ENCODE measurements around the gene KCNT2.
"Not testable (repeated sequence)": the region's sequence is repeated elsewhere in the genome, so short reads cannot be mapped to it uniquely, and the experiment has no call there.

Gene KCNT2

GRCh38 chr1:196608390-196609369 is at the start of gene KCNT2:
KCNT2 (minus strand) TSS chr1:196608440; CDS start chr1:196608309, 131 bp downstream.
- no peak for DNase-seq (ENCODE audit: low read depth in 2 of 2)

GRCh38 chr1:196655494-196655893 is 47.3 kb upstream of the KCNT2 start:
- no peak for DNase-seq (ENCODE audit: low read depth in 2 of 2)

- DNase-seq (ENCODE audit: low read depth in 2 of 2), result no peak
Measured at GRCh38 chr1:196655071-196655470, 46.8 kb upstream of the KCNT2 start.

GRCh38 chr1:196654271-196654670 is 46.0 kb upstream of the KCNT2 start:
- DNase-seq (ENCODE audit: low read depth in 2 of 2), result no peak

GRCh38 chr1:196651637-196652215 is 43.5 kb upstream of the KCNT2 start, which contains the start of gene CFH:
CFH (plus strand) TSS chr1:196652043; CDS start chr1:196652118, 75 bp downstream.
- DNase-seq (ENCODE audit: low read depth in 2 of 2), result no peak

- no peak for DNase-seq (ENCODE audit: low read depth in 2 of 2)
Measured at GRCh38 chr1:196651079-196651478, 42.8 kb upstream of the KCNT2 start.

GRCh38 chr1:196650403-196650802 is 42.2 kb upstream of the KCNT2 start:
- no peak for DNase-seq (ENCODE audit: low read depth in 2 of 2)

- DNase-seq (ENCODE audit: low read depth in 2 of 2), result no peak
Measured at GRCh38 chr1:196649990-196650389, 41.8 kb upstream of the KCNT2 start.

- no peak for DNase-seq (ENCODE audit: low read depth in 2 of 2)
Measured at GRCh38 chr1:196640976-196641375, 32.7 kb upstream of the KCNT2 start.

GRCh38 chr1:196639291-196639690 is 31.1 kb upstream of the KCNT2 start:
- not testable (repeated sequence) for DNase-seq (ENCODE audit: low read depth in 2 of 2)

- DNase-seq (ENCODE audit: low read depth in 2 of 2), result no peak
Measured at GRCh38 chr1:196638466-196638865, 30.2 kb upstream of the KCNT2 start.

GRCh38 chr1:196637606-196638005 is 29.4 kb upstream of the KCNT2 start:
- DNase-seq (ENCODE audit: low read depth in 2 of 2), result no peak

GRCh38 chr1:196628838-196629237 is 20.6 kb upstream of the KCNT2 start:
- DNase-seq (ENCODE audit: low read depth in 2 of 2), result no peak

GRCh38 chr1:196623079-196623478 is 14.8 kb upstream of the KCNT2 start:
- DNase-seq (ENCODE audit: low read depth in 2 of 2), result no peak

GRCh38 chr1:196619721-196620120 is 11.5 kb upstream of the KCNT2 start:
- no peak for DNase-seq (ENCODE audit: low read depth in 2 of 2)

GRCh38 chr1:196611873-196612272 is 3.6 kb upstream of the KCNT2 start:
- DNase-seq (ENCODE audit: low read depth in 2 of 2), result no peak

- no peak for DNase-seq (ENCODE audit: low read depth in 2 of 2)
Measured at GRCh38 chr1:196609370-196609737, 1.1 kb upstream of the KCNT2 start.

- DNase-seq (ENCODE audit: low read depth in 2 of 2), result no peak
Measured at GRCh38 chr1:196607981-196608380, 259 bp downstream of the KCNT2 start.

GRCh38 chr1:196603651-196604050 is 4.6 kb downstream of the KCNT2 start:
- DNase-seq (ENCODE audit: low read depth in 2 of 2), result no peak

- DNase-seq (ENCODE audit: low read depth in 2 of 2), result no peak
Measured at GRCh38 chr1:196598942-196599748, 9.1 kb downstream of the KCNT2 start.

- DNase-seq (ENCODE audit: low read depth in 2 of 2), result no peak
Measured at GRCh38 chr1:196594700-196595099, 13.5 kb downstream of the KCNT2 start.

GRCh38 chr1:196593955-196594354 is 14.3 kb downstream of the KCNT2 start:
- DNase-seq (ENCODE audit: low read depth in 2 of 2), result no peak

Measured in activated CD8-positive, alpha-beta memory T cell treated with anti-CD3 and anti-CD28 coated beads for 4 hours (primary cell).